HPDE6-E6E7 (cell line): ENCODE data around the gene CDKN1C.
A peak's percentile ranks its signal among the peaks of the same experiment; 100 is the strongest.

ENCODE experiments used
- DNase-seq: peaks from one replicate; pipeline ENCODE4 v3.0.0; 2011; ENCODE audit warnings: missing footprints; ENCODE audit errors: extremely low spot score

Gene CDKN1C

GRCh38 chr11:2870460-2870859 is 15.1 kb downstream of the CDKN1C start:
- no peak for DNase-seq

DNA sequence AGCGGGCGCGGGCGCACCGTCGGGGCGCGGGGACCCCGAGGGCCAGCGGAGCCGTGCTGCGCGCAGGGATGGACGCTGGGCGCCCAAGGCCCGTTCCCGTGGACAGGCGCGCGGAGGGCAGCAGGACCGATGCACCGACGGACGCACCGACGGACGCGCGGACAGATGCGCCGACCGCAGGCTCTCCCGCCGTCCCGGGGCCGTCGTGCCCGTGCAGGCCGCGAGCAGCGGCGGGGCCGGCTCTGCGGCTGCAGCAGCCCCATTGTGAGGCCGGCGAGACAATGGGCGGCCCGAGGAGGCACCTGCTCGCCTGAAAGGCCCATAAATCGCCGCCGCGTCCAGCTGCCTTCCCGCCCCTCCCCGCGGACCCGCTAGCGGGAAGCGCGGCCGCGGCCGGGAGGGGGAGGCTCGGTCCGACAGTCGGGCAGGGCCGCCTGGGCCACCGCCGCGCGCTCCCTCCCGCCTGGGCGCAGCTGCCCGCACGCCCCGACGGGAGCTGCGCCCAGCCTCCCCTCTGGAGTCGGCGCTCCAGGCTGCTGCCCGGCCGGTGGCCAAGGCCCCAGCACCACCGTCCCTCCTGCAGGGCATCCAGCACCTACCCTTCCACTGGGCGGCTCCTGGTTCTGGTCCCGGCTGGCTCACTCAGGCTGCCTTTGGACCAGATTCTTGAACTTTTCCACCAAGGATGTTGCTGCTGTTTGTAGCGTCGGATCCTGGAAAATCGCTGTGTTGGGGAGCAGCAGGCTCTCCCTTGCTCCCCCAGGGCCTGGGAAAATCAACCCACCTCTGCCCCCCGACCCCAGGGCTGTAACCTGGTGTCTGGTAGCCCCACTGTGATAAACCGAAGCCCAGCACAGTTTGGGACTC is 15.8 kb downstream of the CDKN1C start:
- no peak for DNase-seq

DNA sequence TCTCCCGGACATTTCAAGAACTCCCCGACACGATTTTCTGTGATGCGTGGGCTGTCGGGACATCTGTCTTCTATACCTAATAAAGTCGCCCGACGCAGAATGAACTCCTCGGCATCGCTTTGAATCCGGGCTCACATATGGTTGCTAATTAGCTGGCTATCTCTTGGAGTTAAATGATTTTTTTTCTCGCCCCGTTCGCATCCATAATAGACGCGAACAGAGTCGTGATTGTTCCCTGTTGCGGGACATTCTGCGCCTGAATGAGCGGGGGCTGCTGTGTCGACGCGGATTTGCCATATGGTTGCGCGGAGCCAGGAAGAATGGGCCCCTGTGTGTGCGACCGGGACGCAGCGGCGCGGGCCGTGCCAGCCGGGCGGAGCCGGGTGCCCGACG is 16.4 kb downstream of the CDKN1C start:
- DNase-seq: no peak

- no peak for DNase-seq
Observed at GRCh38 chr11:2868506-2869133, 17.0 kb downstream of the CDKN1C start.

DNA sequence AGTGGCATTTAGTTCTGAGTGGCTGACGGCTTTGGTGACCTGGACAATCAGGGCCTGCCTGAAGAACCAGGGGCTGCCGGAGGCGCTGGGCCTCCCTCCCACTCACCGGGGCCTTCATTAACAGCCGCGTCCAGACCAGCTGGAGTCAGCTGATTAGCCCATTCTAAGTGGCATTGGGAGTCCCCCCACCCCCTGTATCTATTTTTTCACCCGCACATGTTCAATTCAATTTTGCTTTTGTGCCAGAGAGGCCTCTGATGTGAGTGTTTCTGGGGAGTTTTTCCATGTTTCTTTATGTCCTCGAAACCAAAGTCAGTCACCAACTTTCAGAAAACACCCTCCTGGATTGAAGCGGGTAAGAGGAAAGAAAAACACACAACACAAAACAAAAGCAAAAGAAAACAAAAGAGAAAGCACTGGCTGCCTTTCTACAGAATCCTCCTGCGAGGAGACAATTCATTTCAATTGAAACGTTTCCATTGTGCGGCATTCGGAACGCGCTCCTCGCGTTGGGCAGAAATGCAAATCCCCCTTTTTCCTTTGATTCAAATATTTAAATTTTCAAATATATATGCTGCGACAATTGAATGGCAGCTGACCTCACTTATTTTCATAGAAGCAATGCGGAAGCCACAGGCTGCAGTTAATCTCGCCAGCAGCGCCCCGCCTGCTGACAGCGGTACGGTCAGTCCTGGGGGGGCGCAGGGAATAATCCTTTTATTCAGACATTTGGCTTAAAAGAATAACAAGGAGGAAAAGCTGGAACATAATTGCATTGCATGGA is 17.7 kb downstream of the CDKN1C start:
- DNase-seq: no peak

GRCh38 chr11:2867142-2867541 is 18.4 kb downstream of the CDKN1C start:
- no peak for DNase-seq

DNA sequence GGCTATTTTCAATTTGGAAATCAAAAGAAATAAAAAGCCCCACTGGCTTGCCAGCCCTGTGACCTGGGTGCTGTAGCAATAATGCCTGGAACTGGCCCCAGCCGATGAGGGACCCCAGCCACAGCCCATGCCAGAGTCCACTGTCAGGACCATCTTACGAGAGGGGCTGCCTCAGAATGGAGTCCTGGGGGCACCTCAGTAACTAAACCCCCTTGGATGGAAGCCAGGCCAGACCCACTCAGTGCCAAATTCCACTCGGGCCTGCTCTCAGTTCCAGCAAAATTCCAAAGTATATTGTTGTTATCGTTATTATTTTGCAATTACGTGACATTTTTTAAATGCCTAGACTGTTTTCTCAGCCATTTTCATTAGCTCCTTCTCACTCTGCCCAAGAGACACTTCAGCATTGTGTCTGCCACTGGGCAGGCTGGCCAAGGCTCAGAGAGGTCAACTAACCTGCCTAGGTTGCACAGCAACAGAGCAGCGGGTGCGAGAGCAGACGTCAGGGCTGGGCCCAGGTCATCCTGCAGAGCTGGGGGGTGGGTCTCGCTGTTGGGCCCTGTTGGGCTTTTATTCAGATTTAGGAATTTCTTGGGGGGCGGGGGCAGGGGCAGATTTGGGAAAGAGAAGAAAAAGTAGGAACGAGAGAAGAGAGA is 19.5 kb downstream of the CDKN1C start:
- DNase-seq: no peak

GRCh38 chr11:2864901-2865300 is 20.7 kb downstream of the CDKN1C start:
- DNase-seq: no peak

DNA sequence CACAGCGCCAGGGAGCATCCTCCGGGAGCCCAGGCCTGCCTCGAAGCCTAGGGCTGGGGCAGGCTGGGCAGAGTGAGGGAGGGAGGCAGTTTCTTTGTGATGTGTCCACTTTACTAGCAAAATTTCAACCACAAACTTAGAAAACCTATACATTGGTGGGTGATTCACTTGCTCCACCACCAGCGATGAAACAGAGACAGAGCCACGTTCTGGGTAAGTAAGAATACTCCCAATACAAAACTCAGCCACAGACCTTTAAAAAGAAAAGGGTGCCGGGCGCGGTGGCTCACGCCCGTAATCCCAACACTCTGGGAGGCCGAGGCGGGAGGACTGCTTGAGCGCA is 22.3 kb downstream of the CDKN1C start:
- no peak for DNase-seq

GRCh38 chr11:2862395-2863275 is 22.9 kb downstream of the CDKN1C start:
- DNase-seq: no peak

DNA sequence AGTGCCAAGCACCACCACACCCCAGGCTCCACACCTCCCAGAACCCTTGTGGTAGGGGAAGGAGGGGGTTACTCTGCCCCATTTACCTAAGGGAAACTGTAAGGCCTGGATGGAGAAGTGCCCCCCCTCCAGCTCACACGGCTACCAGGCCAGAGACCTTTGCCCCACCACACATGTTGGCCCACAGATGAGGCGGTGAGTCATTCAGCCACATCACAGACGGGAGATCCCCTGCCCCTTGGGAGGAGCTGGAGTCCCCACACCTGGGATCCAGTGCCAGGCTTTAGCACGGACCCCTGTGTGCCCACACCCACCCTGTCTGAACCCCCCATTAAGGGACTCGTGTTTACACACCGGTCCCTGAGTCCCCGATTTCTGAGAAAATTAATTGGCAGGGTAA is 24.9 kb downstream of the CDKN1C start:
- DNase-seq: peak; percentile 22

GRCh38 chr11:2859699-2860037 is 25.9 kb downstream of the CDKN1C start:
- no peak for DNase-seq

DNA sequence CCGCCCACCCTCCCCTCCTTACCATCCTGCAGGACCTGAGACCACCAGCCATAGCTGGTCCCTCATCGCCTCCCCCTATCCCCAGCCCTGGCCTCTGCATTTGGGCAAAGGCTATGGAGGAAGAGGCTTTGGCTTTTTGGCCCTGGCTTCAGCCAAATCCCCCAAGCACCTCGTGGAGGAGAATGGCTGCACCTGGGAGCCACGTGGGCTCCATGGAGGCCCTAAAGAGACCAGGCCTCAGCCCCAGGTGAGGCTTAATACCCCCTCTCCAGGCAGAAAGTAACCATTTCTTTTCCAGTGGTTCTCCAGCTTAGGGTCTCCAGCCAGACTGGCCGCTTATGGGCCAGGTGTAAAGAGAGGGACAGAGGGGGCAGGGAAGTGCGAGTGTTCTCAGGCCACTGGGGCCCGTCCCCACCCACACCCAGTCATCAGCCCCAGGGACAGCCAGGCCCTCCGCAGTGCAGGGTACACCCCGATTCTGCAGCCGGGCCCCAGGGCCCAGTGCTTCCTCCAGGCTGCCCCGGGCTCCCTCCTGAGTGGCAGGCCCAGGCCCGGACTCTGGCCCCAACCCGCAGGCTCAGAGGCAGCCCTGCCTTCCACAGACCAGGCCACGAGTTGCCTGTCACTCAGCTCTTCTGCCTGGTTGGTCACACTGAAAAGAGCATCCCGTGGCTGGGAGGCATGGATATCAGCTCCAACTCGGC is 26.4 kb downstream of the CDKN1C start:
- no peak for DNase-seq

DNA sequence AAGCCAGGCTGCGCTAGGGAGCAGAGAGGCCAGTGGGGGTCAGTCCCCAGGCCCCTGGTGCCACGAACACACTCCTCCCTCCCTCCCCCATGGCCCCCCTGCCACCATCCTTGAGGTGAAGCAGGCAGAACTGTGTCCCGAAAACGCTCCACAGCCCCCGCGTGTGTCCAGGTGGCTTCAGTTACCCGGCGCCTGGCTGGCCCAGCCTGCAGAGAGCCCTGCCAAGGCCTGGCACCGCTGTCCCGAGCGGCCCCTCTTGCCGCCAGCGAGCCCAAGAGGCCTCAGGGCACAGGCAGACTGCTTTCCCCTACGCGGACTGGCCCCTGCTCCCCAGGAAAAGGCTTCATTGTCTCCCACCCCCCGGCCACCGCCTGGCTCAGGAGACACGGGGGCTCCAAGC is 27.7 kb downstream of the CDKN1C start:
- DNase-seq: no peak

- no peak for DNase-seq
Observed at GRCh38 chr11:2857276-2857675, 28.3 kb downstream of the CDKN1C start.

- no peak for DNase-seq
Observed at GRCh38 chr11:2855162-2855561, 30.4 kb downstream of the CDKN1C start.

DNA sequence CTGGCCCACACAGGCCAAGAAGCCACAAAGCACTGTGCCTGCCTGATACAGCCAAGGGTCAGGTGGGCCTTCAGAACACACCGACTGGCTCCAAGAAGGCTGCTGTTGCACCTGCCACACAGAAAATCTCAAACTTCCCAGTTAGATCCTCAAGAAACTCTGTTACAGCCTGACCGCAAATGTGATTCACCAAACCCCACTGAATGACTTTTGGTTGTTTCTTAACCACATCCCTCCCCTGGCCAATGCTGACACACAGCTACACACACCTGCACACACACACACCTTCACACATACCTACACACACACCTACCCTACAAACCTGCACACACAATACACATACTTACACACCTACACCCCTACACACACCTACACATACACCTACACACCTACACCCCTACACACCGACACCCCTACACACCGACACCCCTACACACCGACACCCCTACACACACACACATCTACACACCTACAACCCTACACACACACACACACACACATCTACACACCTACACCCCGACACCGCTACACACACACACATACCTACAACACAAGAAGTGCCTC is 31.5 kb downstream of the CDKN1C start:
- DNase-seq: no peak

GRCh38 chr11:2853401-2853800 is 32.2 kb downstream of the CDKN1C start:
- no peak for DNase-seq

GRCh38 chr11:2849994-2850770 is 35.4 kb downstream of the CDKN1C start:
- DNase-seq: no peak

GRCh38 chr11:2848497-2848896 is 37.1 kb downstream of the CDKN1C start:
- no peak for DNase-seq
